NCI-H1105 (cell line): ENCODE measurements around the gene TEX101.
"Not testable (repeated sequence)": the region's sequence is repeated elsewhere in the genome, so short reads cannot be mapped to it uniquely, and the experiment has no call there.

Experiments used
- DNase-seq: peaks from one replicate; lab custom pipeline; 2025; lab: John Stamatoyannopoulos, UW

Gene TEX101

GRCh38 chr19:43414554-43414953 lies at the start of gene TEX101:
TEX101 (plus strand) TSS chr19:43414890; CDS start chr19:43415920, 1,030 bp downstream.
- DNase-seq = no peak

- not testable (repeated sequence) for DNase-seq
These were observed 49.0 kb upstream of the TEX101 start for GRCh38 chr19:43365677-43366076.

- no peak for DNase-seq
These were observed 46.9 kb upstream of the TEX101 start for GRCh38 chr19:43367822-43368221.

DNA sequence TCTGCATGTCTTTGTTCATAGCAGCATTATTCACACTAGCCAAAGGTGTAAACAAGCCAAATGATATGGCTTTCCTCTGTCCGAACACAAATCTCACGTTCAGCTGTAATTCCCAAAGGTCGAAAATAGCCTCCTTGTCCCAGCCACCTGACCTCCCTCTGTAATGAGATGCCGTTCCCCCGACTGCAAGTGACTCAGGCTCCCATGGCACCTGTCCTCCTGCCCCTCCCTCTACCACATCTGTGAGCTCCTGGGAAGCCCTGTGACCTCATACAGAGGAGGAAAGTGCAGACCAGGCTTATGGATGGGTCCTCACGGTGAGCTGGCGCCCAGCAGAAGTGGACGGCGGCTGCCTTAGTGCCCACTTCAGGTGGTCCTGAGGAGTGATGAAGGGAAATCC lies 45.8 kb upstream of the TEX101 start:
- not testable (repeated sequence) for DNase-seq

DNA sequence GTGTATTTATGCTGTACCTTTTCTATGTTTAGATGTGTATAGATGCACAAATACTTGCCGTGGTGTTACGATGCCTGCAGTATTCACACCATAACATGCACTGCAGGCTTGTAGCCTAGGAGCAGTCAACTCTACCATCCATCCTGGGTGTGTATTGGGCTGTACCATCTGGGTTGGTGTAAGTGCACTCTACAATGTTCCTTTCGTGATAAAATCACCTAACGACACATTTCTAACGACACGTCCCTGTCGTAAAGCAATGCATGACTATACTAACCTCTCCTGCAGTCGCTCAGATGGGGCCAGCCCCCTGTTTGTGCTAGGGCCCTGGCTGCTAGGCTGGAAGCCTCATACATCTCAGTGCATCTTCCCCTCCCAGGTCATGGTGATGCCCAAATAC lies 42.8 kb upstream of the TEX101 start:
- DNase-seq = no peak

DNA sequence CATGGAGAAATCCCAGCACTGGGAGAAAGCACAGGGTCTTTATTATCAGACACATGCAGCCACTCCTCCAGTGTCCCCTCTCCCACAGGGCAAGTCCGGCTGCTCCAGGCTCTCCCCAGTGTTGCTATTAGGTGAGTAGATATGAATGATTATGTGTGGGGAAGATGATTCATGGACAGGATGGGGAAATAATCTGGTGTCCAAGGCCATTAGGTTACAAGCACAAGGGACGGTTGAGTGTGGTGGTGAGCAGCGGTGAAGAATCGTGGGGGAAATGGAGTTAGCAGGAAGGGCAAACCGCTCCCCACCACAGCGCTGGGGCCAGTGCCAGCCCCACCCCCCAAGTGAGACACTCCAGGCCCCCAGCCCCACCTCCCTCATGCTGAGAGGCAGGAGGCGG lies 42.2 kb upstream of the TEX101 start:
- no peak for DNase-seq

DNA sequence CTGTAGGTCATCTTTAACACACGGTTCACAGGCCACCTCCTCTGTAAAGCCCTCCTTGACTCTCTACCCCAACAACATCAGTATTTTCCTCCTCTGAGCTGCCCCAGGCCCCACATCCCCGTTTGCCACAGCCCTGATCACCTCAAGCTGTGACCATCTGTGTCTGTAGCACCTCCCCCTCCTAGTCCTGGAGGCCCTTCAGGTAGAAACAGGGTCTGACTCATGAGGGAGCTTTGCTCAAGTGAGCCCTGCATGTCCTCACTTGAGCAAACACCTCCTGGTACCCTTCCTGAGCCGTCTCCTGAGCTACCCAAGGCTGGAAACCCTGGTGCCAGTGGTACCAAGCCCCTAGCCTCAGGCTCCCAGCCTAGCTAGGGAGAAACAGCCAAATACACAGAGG lies 37.1 kb upstream of the TEX101 start:
- DNase-seq = not testable (repeated sequence)

GRCh38 chr19:43380008-43380407 lies 34.7 kb upstream of the TEX101 start:
- no peak for DNase-seq

DNA sequence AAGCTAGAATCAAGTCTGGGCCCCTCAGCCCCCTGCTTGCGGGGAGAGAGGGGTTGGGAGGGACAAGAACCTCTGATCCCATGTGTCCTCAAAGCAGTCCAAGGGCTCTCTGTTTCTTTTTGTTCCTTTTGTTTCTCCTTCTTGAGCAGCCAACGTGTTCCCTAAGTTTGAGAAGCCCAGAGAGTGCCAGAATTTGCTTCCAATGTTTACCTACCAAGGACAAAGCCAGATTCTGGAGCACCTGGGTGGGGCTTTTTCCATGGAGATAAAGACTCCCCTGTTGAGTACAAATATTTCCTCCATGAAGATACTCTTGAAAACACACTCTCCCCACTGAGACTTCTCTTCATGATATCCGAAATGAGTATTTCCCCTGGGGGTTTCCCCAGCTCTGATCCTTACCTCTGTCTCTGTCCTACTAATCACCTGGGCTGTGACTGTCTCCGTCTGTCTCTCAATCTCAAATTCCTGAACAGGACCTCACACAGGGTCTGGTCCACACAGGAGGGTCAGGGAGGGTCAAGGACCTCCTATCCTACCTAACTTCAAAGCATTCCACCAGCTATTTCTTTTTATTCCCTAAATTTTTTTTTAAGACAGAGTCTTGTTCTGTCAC lies 33.8 kb upstream of the TEX101 start:
- no peak for DNase-seq

- not testable (repeated sequence) for DNase-seq
These were observed 32.0 kb upstream of the TEX101 start for GRCh38 chr19:43382586-43383216.

GRCh38 chr19:43383254-43383653 lies 31.4 kb upstream of the TEX101 start:
- not testable (repeated sequence) for DNase-seq

DNA sequence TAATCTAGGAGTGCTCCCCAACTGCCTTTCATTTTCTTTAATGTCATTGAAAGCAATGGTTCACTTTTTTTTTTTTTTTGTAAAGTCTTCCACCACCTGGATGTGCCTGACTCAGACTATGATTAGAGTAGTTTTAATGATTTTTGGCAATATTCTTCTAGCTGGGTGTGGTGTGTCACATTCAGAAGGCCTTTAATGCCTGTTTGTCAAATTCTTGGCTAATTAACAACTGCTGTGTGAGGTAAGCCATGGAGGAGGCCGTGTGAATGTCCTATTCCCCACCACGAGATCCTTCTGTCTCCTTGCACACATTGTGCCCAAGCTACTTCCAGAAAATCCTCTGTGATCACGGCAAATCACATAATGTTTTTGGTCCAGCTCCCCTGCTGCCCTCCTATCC lies 30.9 kb upstream of the TEX101 start:
- DNase-seq = not testable (repeated sequence)

GRCh38 chr19:43390903-43391551 lies 23.7 kb upstream of the TEX101 start:
- peak; percentile 92 for DNase-seq

DNA sequence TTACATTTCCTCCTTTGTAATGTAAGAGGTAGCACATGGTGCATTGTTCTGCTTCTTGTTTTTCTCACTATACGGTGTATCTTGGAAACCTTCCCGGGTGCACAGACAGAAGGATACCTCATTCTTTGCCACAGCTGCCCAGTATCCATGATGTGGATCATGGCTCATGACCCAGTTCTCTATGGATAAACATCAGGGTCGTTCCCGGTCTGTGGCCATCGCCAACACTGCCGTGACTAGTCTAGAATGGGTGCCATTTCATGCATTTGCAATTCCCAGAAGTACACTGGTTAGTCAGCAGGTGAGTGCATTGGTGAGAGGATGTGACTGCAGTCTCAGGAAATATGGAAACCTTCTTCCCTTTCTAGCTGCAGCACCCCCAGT lies 23.1 kb upstream of the TEX101 start:
- DNase-seq = peak; percentile 15

GRCh38 chr19:43393501-43393900 lies 21.2 kb upstream of the TEX101 start:
- not testable (repeated sequence) for DNase-seq

- no peak for DNase-seq
These were observed 19.1 kb upstream of the TEX101 start for GRCh38 chr19:43395561-43395960.

DNA sequence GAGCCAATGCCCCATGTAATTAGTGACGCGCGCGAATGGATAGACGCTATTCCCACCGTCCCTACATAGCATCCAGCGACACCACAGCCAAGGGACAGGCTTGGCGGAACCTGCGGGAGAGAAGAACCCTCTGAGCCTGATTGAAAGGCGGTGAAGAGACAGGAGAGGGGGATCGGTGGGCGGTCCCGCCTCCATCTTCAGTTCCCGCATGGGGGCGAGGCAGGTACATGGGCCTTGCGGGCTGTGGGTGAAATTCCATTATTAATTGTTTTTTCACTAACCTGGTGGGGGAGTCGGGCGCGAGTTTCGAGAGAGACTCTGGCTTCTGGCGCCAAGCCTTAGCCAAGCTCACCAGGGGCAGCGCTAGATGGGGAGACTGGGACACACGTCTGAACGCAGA lies 8.4 kb upstream of the TEX101 start:
- no peak for DNase-seq

DNA sequence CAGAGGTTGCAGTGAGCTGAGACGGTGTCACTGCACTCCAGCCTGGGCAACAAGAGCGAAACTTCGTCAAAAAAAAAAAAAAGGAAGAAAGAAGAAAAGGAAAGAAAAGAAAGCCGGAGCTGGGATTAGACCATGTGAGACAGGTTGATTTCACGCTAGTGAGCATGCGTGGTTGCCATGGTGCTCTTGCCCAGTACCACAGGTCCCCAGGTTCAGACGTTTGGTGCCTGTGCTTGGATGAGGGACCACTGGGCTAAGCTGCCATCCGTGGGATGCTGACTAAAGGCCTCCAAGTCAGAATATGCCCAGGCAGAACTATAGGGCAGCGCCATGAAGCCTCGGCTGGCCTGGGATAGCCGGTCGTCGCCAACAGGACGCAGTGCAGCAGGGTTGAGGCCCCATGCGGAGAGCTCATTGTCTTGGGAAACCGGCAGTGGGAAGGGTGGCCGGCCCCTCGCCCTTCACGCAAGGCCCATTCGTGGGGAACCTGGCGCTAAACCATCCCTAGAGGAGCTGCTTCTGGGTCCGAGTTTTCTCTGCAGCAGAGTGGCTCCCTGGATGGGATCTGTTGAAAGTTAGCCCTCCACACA lies 7.2 kb upstream of the TEX101 start:
- no peak for DNase-seq

DNA sequence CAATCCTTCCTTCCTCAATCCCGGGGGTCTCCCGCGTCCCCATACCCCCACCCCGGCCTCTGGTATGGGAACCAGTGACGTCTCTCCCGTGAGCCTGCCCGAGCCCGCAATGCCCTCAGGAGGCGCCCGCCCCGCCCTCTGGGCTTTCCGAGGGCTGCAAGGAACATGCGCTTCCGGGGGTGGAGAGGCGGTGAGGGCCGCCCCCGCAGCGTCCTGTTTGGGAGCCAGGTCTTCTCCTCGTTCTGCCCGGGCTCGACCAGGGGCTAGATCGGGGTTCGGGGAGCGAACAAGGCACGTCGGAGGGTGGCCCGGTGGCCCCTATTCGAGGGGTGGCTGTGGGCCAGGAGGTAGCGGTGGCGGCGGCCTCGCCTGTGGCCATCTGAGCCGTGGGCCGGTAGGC lies 6.6 kb upstream of the TEX101 start:
- no peak for DNase-seq

DNA sequence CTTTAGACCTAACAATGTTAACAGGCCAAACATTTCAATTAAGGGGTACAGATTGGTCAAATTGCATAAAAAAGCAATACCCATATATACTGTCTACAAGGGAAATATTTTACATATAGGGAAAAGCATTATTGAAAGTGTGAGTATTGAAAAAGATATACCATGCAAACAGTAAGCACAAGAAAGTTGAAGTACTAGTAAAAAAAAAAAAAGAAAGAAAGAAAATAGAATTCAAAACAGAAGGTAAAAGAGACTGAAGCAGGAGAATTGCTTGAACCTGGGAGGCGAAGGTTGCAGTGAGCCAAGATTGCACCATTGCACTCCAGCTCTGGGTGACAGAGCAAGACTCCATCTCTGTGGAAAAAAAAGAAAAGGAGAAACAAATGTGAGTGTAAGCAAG lies 5.3 kb upstream of the TEX101 start:
- no peak for DNase-seq

- no peak for DNase-seq
These were observed 2.2 kb upstream of the TEX101 start for GRCh38 chr19:43412441-43412840.

GRCh38 chr19:43416951-43417623 lies 2.4 kb downstream of the TEX101 start:
- DNase-seq = no peak

DNA sequence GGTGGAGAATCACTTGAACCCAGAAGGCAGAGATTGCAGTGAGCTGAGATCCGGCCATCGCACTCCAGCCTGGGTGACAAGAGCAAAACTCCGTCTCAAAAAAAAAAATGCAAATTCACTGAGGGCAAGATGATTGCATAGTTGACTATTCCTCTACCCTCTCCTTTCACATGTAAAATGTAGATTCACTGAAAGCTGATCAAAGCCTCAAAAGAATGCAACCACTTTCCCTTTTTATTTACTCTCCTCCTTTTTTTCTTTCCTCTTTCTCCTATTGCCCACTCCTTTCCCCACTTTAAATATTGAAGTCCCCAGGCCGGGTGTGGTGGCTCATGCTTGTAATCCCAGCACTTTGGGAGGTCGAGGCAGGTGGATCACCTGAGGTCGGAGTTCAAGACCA lies 6.3 kb downstream of the TEX101 start:
- no peak for DNase-seq
